Mucosa of descending colon (tissue), 3 donors: ENCODE measurements around the gene IZUMO4. TPM values are rescaled to one million over a fixed set of nuclear protein-coding genes. Genes with fewer than 3 reads are reported as not detected.

Source experiments
- ATAC-seq: fragments of 200-7000 bp; cut with Tn5 transposase; one replicate; pipeline ENCODE4 v1.9.1; 2020; ENCODE audit warnings: mild to moderate bottlenecking, moderate library complexity
- DNase-seq, 3 donors: peaks; one replicate each; pipeline ENCODE4 v3.0.0-alpha.2; 2020
- H3K36me3 ChIP-seq: fragments of 200-600 bp; one replicate; pipeline ENCODE4 v1.8.0; 2021; ENCODE audit warnings: low read depth, mild to moderate bottlenecking
- H3K4me1 ChIP-seq: fragments of 200-600 bp; one replicate; pipeline ENCODE4 v1.8.0; 2021; ENCODE audit warnings: low read depth, mild to moderate bottlenecking
- H3K4me3 ChIP-seq: fragments of 200-600 bp; one replicate; pipeline ENCODE4 v1.8.0; 2021; ENCODE audit warnings: mild to moderate bottlenecking
- H3K9me3 ChIP-seq: fragments of 200-600 bp; one replicate; pipeline ENCODE4 v1.8.0; 2021; ENCODE audit warnings: mild to moderate bottlenecking
- intact Hi-C, 2 donors: fragments of 100-400 bp; cut with DNase I in 1 of 2; cut with micrococcal nuclease in 1 of 2; formaldehyde crosslinking; loops; one replicate each; pipeline versions ENCODE4 v1.11.0 to v1.11.1; 2022; cut with DNase I, micrococcal nuclease
- total RNA-seq, 3 donors: library from RNA; stranded (reverse); fragmentation: NEBNext Ultra II Directional in 2 of 3; extraction: Animal tissue kit (Norgen Biotek cat#: 25700) in 2 of 3; gene quantifications; one replicate each; pipeline versions ENCODE4 v1.2.1 to v1.2.4, GENCODE V29; 2021 to 2023
- TF ChIP-seq, protein P1 (sequence below): fragments of 200-600 bp; IDR thresholded peaks from one replicate; pipeline ENCODE4 v1.8.0; 2022; ENCODE audit warnings: antibody characterized with exemption, mild to moderate bottlenecking
- donor health status: DM: no; HTN: no; CAD: no; lungs with moderate emphysema.
- donor health status: DM: no; HTN: no; CAD: no.
- donor health status: DM: no; HTN: yes; CAD: no.

IZUMO4 gene
- total RNA-seq, 3 donors from 2014 or later: 2.2 to 5.3 (median 3.4) TPM

DNA sequence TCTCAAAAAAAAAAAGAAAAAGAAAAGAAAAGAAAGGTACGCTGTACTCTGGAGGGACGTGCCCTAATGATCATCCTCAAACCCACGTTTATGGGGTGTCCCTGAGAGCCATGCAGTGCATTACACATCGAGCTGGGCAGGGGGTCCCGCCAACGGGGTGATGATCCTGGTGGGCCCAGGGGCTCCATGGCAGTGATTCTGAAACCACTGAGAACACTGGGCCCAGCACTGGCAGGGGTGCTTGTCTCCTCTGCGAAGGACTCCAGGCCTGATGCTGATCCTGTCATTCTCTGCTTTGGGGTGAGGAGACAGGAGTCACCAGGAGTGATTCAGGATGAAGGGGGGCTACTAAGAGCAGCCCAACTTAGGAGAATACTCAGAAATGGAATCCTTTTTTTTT is 19.3 kb upstream of the IZUMO4 start:
- intact Hi-C loops: loop anchor here in 1 of 2 donors (10.0 kb wide), 1 partner anchor 153 kb away; no protein-coding TSS in a partner anchor
- no peak for ATAC-seq
- Histone ChIP-seq H3K36me3 (peaks cover 27% of the 10 kb centered on the region), H3K4me1 (no peaks in the 10 kb centered on the region), H3K9me3 (no peaks in the 10 kb centered on the region), H3K4me3 (no peak overlapping the region)
- TF ChIP-seq, protein P1, sequence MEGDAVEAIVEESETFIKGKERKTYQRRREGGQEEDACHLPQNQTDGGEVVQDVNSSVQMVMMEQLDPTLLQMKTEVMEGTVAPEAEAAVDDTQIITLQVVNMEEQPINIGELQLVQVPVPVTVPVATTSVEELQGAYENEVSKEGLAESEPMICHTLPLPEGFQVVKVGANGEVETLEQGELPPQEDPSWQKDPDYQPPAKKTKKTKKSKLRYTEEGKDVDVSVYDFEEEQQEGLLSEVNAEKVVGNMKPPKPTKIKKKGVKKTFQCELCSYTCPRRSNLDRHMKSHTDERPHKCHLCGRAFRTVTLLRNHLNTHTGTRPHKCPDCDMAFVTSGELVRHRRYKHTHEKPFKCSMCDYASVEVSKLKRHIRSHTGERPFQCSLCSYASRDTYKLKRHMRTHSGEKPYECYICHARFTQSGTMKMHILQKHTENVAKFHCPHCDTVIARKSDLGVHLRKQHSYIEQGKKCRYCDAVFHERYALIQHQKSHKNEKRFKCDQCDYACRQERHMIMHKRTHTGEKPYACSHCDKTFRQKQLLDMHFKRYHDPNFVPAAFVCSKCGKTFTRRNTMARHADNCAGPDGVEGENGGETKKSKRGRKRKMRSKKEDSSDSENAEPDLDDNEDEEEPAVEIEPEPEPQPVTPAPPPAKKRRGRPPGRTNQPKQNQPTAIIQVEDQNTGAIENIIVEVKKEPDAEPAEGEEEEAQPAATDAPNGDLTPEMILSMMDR: no peak
- DNase-seq: no peak

DNA sequence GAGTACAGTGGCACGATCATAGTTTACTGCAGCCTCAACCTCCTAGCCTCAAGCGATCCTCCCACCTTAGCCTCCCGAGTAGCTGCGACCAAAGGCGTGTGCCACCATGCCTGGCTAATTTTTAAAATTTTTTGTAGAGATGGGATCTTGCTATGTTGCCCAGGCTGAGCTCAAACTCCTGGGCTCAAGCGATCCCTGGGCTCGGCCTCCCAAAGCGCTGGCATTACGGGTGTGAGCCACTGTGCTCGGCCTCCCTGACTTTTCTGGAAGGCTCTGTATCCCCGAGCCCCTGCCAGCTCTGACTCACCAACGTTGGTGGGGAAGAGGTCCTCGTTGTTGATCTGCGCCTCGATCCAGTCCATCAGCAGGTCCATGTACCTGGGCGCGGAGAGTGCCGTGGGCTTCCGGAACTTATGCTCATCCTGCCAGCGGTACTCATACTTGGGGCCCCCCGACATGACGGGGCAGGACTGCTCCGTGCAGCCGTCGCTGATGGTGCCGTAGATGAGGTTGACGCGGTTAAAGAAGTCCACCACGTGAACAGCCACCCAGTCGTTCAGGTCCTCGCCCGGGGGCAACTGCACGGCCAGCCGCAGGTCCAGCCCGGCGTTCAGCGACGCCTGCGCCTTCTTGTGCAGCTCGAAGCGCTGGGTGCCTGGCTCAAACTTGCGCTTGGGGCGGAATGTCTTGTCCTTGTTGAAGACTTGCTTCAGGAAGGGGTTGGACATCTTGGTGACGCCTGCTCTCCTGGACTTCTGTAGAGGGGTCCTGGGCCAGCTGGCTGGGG is 18.7 kb upstream of the IZUMO4 start:
- DNase-seq (peak in 1 of 3 donors; percentile 51), ATAC-seq (no peak)
- Histone ChIP-seq H3K4me3 (no peak overlapping the region), H3K36me3 (peaks cover 24% of the 10 kb centered on the region), H3K9me3 (no peaks in the 10 kb centered on the region), H3K4me1 (no peaks in the 10 kb centered on the region)
- TF ChIP-seq, protein P1: no peak
- intact Hi-C loops: loop anchor here in 1 of 2 donors (10.0 kb wide), 1 partner anchor 153 kb away; no protein-coding TSS in a partner anchor

DNA sequence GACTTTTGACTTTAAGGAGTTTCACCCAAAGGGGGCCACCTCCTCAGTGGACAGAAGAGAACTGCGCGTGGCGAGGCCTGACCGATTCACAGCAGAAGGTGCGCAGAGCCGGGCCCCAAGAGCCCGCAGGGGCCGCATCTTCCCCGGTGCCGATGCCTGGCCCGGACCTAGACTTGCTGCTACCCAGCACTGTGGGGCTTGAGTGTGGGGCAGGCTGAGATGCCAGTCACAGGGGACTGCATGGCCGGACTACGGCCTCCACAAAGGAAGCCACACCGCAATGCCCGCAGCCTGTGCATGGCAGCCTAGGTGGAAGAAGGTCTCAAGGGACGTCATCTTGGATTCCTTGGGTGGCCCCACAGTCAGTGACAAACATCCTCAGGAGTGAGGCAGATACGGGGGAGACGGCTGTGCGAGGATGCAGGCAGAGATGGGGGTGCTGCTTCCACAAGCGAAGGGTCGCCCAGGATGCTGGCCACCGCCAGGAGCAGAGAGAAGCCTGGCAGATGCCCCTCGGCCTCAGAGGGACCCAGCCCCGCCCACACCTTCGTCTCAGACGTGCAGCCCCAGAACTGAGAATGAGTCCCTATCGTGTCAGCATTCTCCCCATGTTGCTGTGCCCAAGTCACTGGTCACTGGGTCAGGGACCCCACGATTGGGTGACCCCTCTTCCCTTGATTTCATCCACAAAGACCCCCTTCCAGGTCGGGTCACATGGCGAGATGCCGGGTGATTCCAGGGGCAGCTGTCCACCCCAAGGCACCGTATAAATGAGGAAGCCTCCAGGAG is 17.4 kb upstream of the IZUMO4 start:
- intact Hi-C loops: loop anchor here in 1 of 2 donors (10.0 kb wide), 1 partner anchor 154 kb away; no protein-coding TSS in a partner anchor
- Histone ChIP-seq H3K9me3 (no peaks in the 10 kb centered on the region), H3K4me1 (no peaks in the 10 kb centered on the region), H3K36me3 (peaks cover 20% of the 10 kb centered on the region), H3K4me3 (no peak overlapping the region)
- DNase-seq (no peak), ATAC-seq (no peak)
- TF ChIP-seq, protein P1: no peak

DNA sequence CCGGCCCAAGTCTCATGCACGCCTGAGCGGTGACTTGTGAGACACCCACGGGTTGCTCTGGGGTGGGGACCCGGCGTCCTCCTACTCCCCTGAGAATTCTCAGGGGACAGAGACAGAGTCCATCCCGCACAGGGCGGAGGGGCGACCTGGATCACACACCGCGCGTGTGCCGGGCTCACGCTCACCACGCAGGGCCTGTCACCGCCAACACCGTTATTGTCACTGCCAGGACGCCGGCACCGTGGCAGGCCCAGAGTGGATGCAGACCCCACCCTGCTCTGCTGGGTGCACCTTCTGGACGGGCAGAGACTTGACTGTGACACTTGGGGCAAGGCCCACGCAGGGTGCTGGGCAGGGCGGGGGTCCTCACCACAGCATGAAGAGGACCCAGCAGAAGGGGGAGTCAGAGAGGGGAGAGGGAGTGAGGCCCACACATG is 16.8 kb upstream of the IZUMO4 start:
- intact Hi-C loops: loop anchor here in 1 of 2 donors (10.0 kb wide), 1 partner anchor 155 kb away; no protein-coding TSS in a partner anchor
- ATAC-seq (no peak), DNase-seq (peak in 1 of 3 donors; percentile 53)
- TF ChIP-seq, protein P1: no peak
- no peaks in the 10 kb centered on the region for H3K4me1 ChIP-seq
- no peaks in the 10 kb centered on the region for H3K9me3 ChIP-seq
- peaks cover 20% of the 10 kb centered on the region for H3K36me3 ChIP-seq
- no peak overlapping the region for H3K4me3 ChIP-seq

DNA sequence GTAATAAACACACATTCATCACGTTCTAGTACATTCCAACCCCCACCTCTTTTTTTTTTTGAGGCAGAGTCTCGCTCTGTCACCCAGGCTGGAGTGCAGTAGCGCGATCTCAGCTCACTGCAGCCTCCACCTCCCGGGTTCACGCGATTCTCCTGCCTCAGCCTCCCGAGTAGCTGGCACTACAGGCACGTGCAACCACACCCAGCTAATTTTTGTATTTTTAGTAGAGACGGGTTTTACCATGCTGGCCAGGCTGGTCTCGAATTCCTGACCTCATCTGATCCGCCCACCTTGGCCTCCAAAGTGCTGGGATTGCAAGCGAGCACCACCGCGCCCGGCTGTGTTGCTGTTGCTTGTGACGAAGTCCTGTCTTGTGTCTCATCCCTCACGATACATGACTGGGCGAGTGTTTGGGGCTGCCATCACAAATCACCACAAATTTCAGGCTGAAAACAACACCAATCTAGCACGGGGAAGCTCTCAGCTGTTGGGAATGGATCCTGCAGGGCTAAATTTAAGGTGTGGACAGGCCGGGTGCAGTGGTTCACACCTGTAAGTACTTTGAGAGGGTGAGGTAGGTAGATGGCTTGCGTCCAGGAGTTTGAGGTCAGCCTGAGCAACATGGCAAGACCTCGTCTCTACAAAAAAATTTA is 16.3 kb upstream of the IZUMO4 start:
- DNase-seq (peak in 1 of 3 donors; percentile 46), ATAC-seq (no peak)
- no peaks in the 10 kb centered on the region for H3K4me1 ChIP-seq
- TF ChIP-seq, protein P1: no peak
- H3K36me3 ChIP-seq: peaks cover 20% of the 10 kb centered on the region
- intact Hi-C loops: no loop called here
- H3K9me3 ChIP-seq: no peaks in the 10 kb centered on the region
- H3K4me3 ChIP-seq: no peak overlapping the region
